Gastrocnemius medialis (tissue), 4 donors: Measurements from ENCODE around the gene SBF1. TPM values are rescaled to one million over a fixed set of nuclear protein-coding genes. Genes with fewer than 3 reads are reported as not detected.
"Not testable (repeated sequence)": the region's sequence is repeated elsewhere in the genome, so short reads cannot be mapped to it uniquely, and the experiment has no call there.

ENCODE experiments used
- ATAC-seq, 2 donors: fragments of 150-250 bp; one replicate each; pipeline ENCODE4 v1.9.1; 2016
- DNase-seq, 2 donors: peaks; one replicate each; pipeline ENCODE4 v3.0.0-alpha.2; 2019
- H3K27ac ChIP-seq, 4 donors: fragments of 200-600 bp; sonication (generic); 1 replicate in 1 of 4; 2 replicates in 3 of 4; pipeline ENCODE4 v1.5.1; 2016 to 2018; ENCODE audit warnings: mild to moderate bottlenecking in 2 of 4, moderate library complexity in 1 of 4
- H3K27me3 ChIP-seq, 3 donors: fragments of 200-600 bp; sonication (generic) in 2 of 3; 1 replicate in 1 of 3; 2 replicates in 2 of 3; pipeline versions ENCODE4 v1.5.1 to v1.6.0; 2016 to 2019; ENCODE audit warnings: mild to moderate bottlenecking in 1 of 3, moderate library complexity in 1 of 3
- H3K36me3 ChIP-seq, 2 donors: fragments of 200-600 bp; sonication (generic) in 1 of 2; one replicate each; pipeline ENCODE4 v1.5.1; 2017 to 2018
- H3K4me1 ChIP-seq, 2 donors: fragments of 200-600 bp; sonication (generic) in 1 of 2; one replicate each; pipeline ENCODE4 v1.5.1; 2016 to 2017; ENCODE audit warnings: mild to moderate bottlenecking in 2 of 2
- H3K4me3 ChIP-seq, 4 donors: fragments of 200-600 bp; sonication (generic) in 3 of 4; 1 replicate in 1 of 4; 2 replicates in 3 of 4; pipeline ENCODE4 v1.5.1; 2016 to 2019; ENCODE audit warnings: mild to moderate bottlenecking in 2 of 4
- H3K9me3 ChIP-seq, 3 donors: fragments of 200-600 bp; sonication (generic) in 2 of 3; 1 replicate in 1 of 3; 2 replicates in 2 of 3; pipeline ENCODE4 v1.5.1; 2016 to 2019
- CTCF ChIP-seq, 5 experiments: fragments of 450-650 bp in 3 of 5; fragments of 200-600 bp in 2 of 5; sonication (generic) in 2 of 5; IDR thresholded peaks in 4 of 5; conservative IDR thresholded peaks in 1 of 5; 1 replicate in 4 of 5; 2 replicates in 1 of 5; pipeline ENCODE4 v1.5.1; 2016 to 2019; ENCODE audit warnings: antibody characterized with exemption in 5 of 5, mild to moderate bottlenecking in 3 of 5, moderate library complexity in 3 of 5
- POLR2A ChIP-seq, 2 donors: fragments of 450-650 bp; IDR thresholded peaks; one replicate each; pipeline ENCODE4 v1.6.1; 2017; ENCODE audit warnings: antibody characterized with exemption in 2 of 2, mild to moderate bottlenecking in 2 of 2, moderate library complexity in 2 of 2
- in situ Hi-C, 4 donors: fragments of 200-750 bp; cut with MboI; loops; one replicate each; pipeline versions ENCODE4 v1.15.0 to v1.8.0; 2017; ENCODE audit warnings: low sequenced_read_pairs in 4 of 4
- intact Hi-C: fragments of 100-400 bp; cut with DNase I; formaldehyde crosslinking; loops from one replicate; pipeline ENCODE4 v1.15.1; 2023; ENCODE audit warnings: low total_unique reads
- total RNA-seq, 4 donors: library from RNA; depleted of rRNA; stranded (reverse); fragments of >200 nt; gene quantifications; one replicate each; pipeline versions ENCODE4 v1.1.0 to v1.2.3, GENCODE V29; 2016

The SBF1 gene
- total RNA-seq, 4 donors from 2014 or later = 50.5 to 116 (median 107) TPM

- no peak for TF ChIP-seq POLR2A (IDR thresholded peaks at IDR 0.05)
- no peak for TF ChIP-seq CTCF (IDR thresholded peaks at IDR 0.05 in 4 of 5, conservative IDR thresholded peaks at IDR 0.05 in 1 of 5)
- Histone ChIP-seq H3K27ac (peak overlapping the region; percentile 26 to 77 (median 68)), H3K9me3 (no peaks in the 10 kb centered on the region), H3K4me1 (peaks cover 13 to 23% of the 10 kb centered on the region in 2 donors), H3K36me3 (peaks cover 0 to 13% of the 10 kb centered on the region in 2 donors), H3K4me3 (no peak overlapping the region), H3K27me3 (no peaks in the 10 kb centered on the region)
- DNase-seq = peak in 1 of 2 donors; percentile 36
- intact Hi-C loops (no loop called here), in situ Hi-C loops (no loop called here)
- peak; percentile 45 to 55 for ATAC-seq
Measured at GRCh38 chr22:50399751-50400331, 75.0 kb downstream of the SBF1 start.

- peak; percentile 76 to 78 for ATAC-seq
- Histone ChIP-seq H3K9me3 (no peaks in the 10 kb centered on the region), H3K27me3 (no peaks in the 10 kb centered on the region), H3K4me1 (peaks cover 13 to 23% of the 10 kb centered on the region in 2 donors), H3K27ac (peak overlapping the region; percentile 26 to 77 (median 68)), H3K4me3 (no peak overlapping the region), H3K36me3 (peaks cover 0 to 20% of the 10 kb centered on the region in 2 donors)
- TF ChIP-seq CTCF (IDR thresholded peaks at IDR 0.05 in 4 of 5, conservative IDR thresholded peaks at IDR 0.05 in 1 of 5) (no peak), POLR2A (IDR thresholded peaks at IDR 0.05) (no peak)
- in situ Hi-C loops = no loop called here
- no peak for DNase-seq
- intact Hi-C loops = no loop called here
Measured at GRCh38 chr22:50398831-50399648, 75.8 kb downstream of the SBF1 start.

- intact Hi-C loops, in situ Hi-C loops: not testable (repeated sequence)
Measured at GRCh38 chr22:50397371-50398060, 77.3 kb downstream of the SBF1 start.

GRCh38 chr22:50396751-50397370 lies 78.0 kb downstream of the SBF1 start:
- Histone ChIP-seq H3K36me3 (peaks cover 0 to 23% of the 10 kb centered on the region in 2 donors), H3K27ac (no peak overlapping the region), H3K9me3 (no peaks in the 10 kb centered on the region), H3K4me1 (peaks cover 13 to 19% of the 10 kb centered on the region in 2 donors), H3K4me3 (no peak overlapping the region), H3K27me3 (no peaks in the 10 kb centered on the region)
- in situ Hi-C loops (no loop called here), intact Hi-C loops (no loop called here)
- no peak for TF ChIP-seq POLR2A (IDR thresholded peaks at IDR 0.05)
- no peak for TF ChIP-seq CTCF (IDR thresholded peaks at IDR 0.05 in 4 of 5, conservative IDR thresholded peaks at IDR 0.05 in 1 of 5)
- no peak for DNase-seq
- no peak for ATAC-seq

More at GRCh38 chr22:50397371-50398060, 77.3 kb downstream of the SBF1 start:
- ATAC-seq, H3K27me3 ChIP-seq, H3K4me3 ChIP-seq, DNase-seq, H3K9me3 ChIP-seq: not testable (repeated sequence)
- Histone ChIP-seq H3K4me1 (peaks cover 13 to 19% of the 10 kb centered on the region in 2 donors), H3K36me3 (peaks cover 0 to 23% of the 10 kb centered on the region in 2 donors), H3K27ac (peak overlapping the region in 1 of 4 donors; percentile 72)

Other genes starting within 250 kb of the SBF1 start
- 10 to 100 TPM; 18.7 to 27.4 (median 19.2) TPM for gene TUBGCP6, start 230.0 kb downstream of the SBF1 start, total RNA-seq
- gene HDAC10, start 223.8 kb downstream of the SBF1 start, total RNA-seq = 10 to 100 TPM in 2 of 4 donors, 1 to 10 TPM in 2; 4.1 to 24.9 (median 8.6) TPM
- gene MAPK12, start 213.4 kb downstream of the SBF1 start, total RNA-seq = 100 to 1,000 TPM; 126 to 290 (median 219) TPM
- gene MAPK11, start 204.7 kb downstream of the SBF1 start, total RNA-seq = 1 to 10 TPM; 1.8 to 4.2 (median 3.4) TPM
- 10 to 100 TPM in 1 of 4 donors, 1 to 10 TPM in 3; 8.0 to 11.8 (median 9.0) TPM for gene PLXNB2, start 167.4 kb downstream of the SBF1 start, total RNA-seq
- gene DENND6B, start 148.0 kb downstream of the SBF1 start, total RNA-seq = under 1 TPM in 3 of 4 donors, not detected in 1; 0.55 to 0.84 (median 0.68) TPM
- gene PPP6R2, start 131.7 kb downstream of the SBF1 start, total RNA-seq = 10 to 100 TPM; 55.7 to 96.2 (median 74.1) TPM
- gene ADM2, start 6.5 kb upstream of the SBF1 start, total RNA-seq = under 1 TPM in 1 of 4 donors, not detected in 3; 0.53 TPM
- gene MIOX, start 11.8 kb upstream of the SBF1 start, total RNA-seq = not detected
- 10 to 100 TPM; 19.7 to 39.4 (median 26.9) TPM for gene LMF2, start 32.7 kb upstream of the SBF1 start, total RNA-seq
- 10 to 100 TPM; 19.0 to 29.3 (median 23.4) TPM for gene NCAPH2, start 33.2 kb upstream of the SBF1 start, total RNA-seq
- 1 to 10 TPM in 2 of 4 donors, not detected in 2; 1.0 to 2.3 TPM for gene SCO2, start 50.6 kb upstream of the SBF1 start, total RNA-seq
- gene TYMP, start 55.0 kb upstream of the SBF1 start, total RNA-seq = 10 to 100 TPM in 3 of 4 donors, 1 to 10 TPM in 1; 8.8 to 15.8 (median 11.8) TPM
- gene KLHDC7B, start 70.9 kb upstream of the SBF1 start, total RNA-seq = not detected
- gene SYCE3, start 87.9 kb upstream of the SBF1 start, total RNA-seq = not detected
- 100 to 1,000 TPM in 1 of 4 donors, 10 to 100 TPM in 3; 53.4 to 134 (median 63.7) TPM for gene CPT1B, start 103.4 kb upstream of the SBF1 start, total RNA-seq
- 10 to 100 TPM; 10.8 to 39.7 (median 24.4) TPM for gene CHKB, start 107.8 kb upstream of the SBF1 start, total RNA-seq
- under 1 TPM; 0.39 to 0.85 (median 0.47) TPM for gene MAPK8IP2, start 125.8 kb upstream of the SBF1 start, total RNA-seq
- 10 to 100 TPM in 2 of 4 donors, 1 to 10 TPM in 2; 8.8 to 17.8 (median 10.2) TPM for gene ARSA, start 153.1 kb upstream of the SBF1 start, total RNA-seq
- 1 to 10 TPM; 3.8 to 9.8 (median 5.1) TPM for gene SHANK3, start 197.8 kb upstream of the SBF1 start, total RNA-seq